ACC112 (cell line): ENCODE data around the gene B4GALT4.
"Not testable (repeated sequence)": the region's sequence is repeated elsewhere in the genome, so short reads cannot be mapped to it uniquely, and the experiment has no call there.

Source experiments
- H2AFZ ChIP-seq: fragments of 200-600 bp; sonication (generic); one replicate; pipeline ENCODE4 v1.6.0; 2017; ENCODE audit warnings: antibody characterized with exemption, low read length; ENCODE audit not compliant: unreplicated experiment
- H3K27ac ChIP-seq: fragments of 200-600 bp; sonication (generic); 2 replicates; pipeline ENCODE4 v1.5.1; 2014; ENCODE audit warnings: low read depth, mild to moderate bottlenecking, antibody characterized with exemption, low read length, moderate library complexity
- H3K27me3 ChIP-seq: fragments of 200-600 bp; sonication (generic); 2 replicates; pipeline ENCODE4 v1.6.1; 2014; ENCODE audit warnings: mild to moderate bottlenecking, antibody characterized with exemption, low read length, moderate library complexity, mixed read lengths; ENCODE audit not compliant: insufficient read depth
- H3K36me3 ChIP-seq: fragments of 200-600 bp; sonication (generic); 2 replicates; pipeline ENCODE4 v1.6.1; 2016; ENCODE audit warnings: mild to moderate bottlenecking, antibody characterized with exemption, low read length, moderate library complexity, mixed read lengths; ENCODE audit not compliant: insufficient read depth
- H3K4me1 ChIP-seq: fragments of 200-600 bp; sonication (generic); one replicate; pipeline ENCODE4 v1.6.1; 2016; ENCODE audit warnings: low read length, mixed read lengths; ENCODE audit not compliant: insufficient read depth, unreplicated experiment, control insufficient read depth
- H3K4me3 ChIP-seq: fragments of 200-600 bp; sonication (generic); 2 replicates; pipeline ENCODE4 v1.5.1; 2014; ENCODE audit warnings: mild to moderate bottlenecking, low read depth, low read length
- H3K79me2 ChIP-seq: fragments of 200-600 bp; sonication (generic); one replicate; pipeline ENCODE4 v1.6.0; 2016; ENCODE audit warnings: low read length; ENCODE audit not compliant: control insufficient read depth, unreplicated experiment, insufficient read depth

Gene B4GALT4

GRCh38 chr3:119176778-119177177, 63.9 kb downstream of the B4GALT4 start:
- H3K27me3 ChIP-seq = no peaks in the 10 kb centered on the region
- no peaks in the 10 kb centered on the region for H3K79me2 ChIP-seq
- no peaks in the 10 kb centered on the region for H3K36me3 ChIP-seq
- H3K4me3 ChIP-seq = no peak overlapping the region
- peak overlapping the region; percentile 84 for H3K27ac ChIP-seq
- peaks cover 21% of the 10 kb centered on the region for H3K4me1 ChIP-seq
- peak overlapping the region; percentile 64 for H2AFZ ChIP-seq

- peak overlapping the region; percentile 90 for H2AFZ ChIP-seq
- H3K27ac ChIP-seq = peak overlapping the region; percentile 84
- H3K4me1 ChIP-seq = peaks cover 18% of the 10 kb centered on the region
- H3K36me3 ChIP-seq = no peaks in the 10 kb centered on the region
- H3K79me2 ChIP-seq = no peaks in the 10 kb centered on the region
- no peak overlapping the region for H3K4me3 ChIP-seq
- H3K27me3 ChIP-seq = no peaks in the 10 kb centered on the region
These were observed 64.6 kb downstream of the B4GALT4 start for GRCh38 chr3:119175872-119176756.

- no peak within 1 kb of the TSS for H3K27ac ChIP-seq
- no peaks in the 10 kb centered on the region for H3K79me2 ChIP-seq
- H3K4me1 ChIP-seq = peaks cover 18% of the 10 kb centered on the region
- H3K27me3 ChIP-seq = no peaks in the 10 kb centered on the region
- H3K36me3 ChIP-seq = no peaks in the 10 kb centered on the region
- H3K4me3 ChIP-seq = no peak within 1 kb of the TSS
- no peak within 1 kb of the TSS for H2AFZ ChIP-seq
These were observed 67.4 kb downstream of the B4GALT4 start, which contains the start of gene UPK1B for GRCh38 chr3:119173325-119173724. Gene UPK1B, plus strand, starts transcription at chr3:119173598. Its CDS starts 13,144 bp downstream, at chr3:119186742.

- no peak overlapping the region for H2AFZ ChIP-seq
- H3K27ac ChIP-seq = no peak overlapping the region
- H3K4me1 ChIP-seq = peaks cover 4% of the 10 kb centered on the region
- H3K36me3 ChIP-seq = no peaks in the 10 kb centered on the region
- no peak overlapping the region for H3K4me3 ChIP-seq
- H3K79me2 ChIP-seq = no peaks in the 10 kb centered on the region
- H3K27me3 ChIP-seq = no peaks in the 10 kb centered on the region
These were observed 69.9 kb downstream of the B4GALT4 start for GRCh38 chr3:119170821-119171220.

GRCh38 chr3:119164745-119165144, 75.9 kb downstream of the B4GALT4 start:
- H2AFZ ChIP-seq, H3K4me1 ChIP-seq, H3K27ac ChIP-seq, H3K79me2 ChIP-seq, H3K27me3 ChIP-seq, H3K36me3 ChIP-seq, H3K4me3 ChIP-seq: not testable (repeated sequence)
